ENCODE measurements around the gene TRIM29.

Gene TRIM29, protein sequence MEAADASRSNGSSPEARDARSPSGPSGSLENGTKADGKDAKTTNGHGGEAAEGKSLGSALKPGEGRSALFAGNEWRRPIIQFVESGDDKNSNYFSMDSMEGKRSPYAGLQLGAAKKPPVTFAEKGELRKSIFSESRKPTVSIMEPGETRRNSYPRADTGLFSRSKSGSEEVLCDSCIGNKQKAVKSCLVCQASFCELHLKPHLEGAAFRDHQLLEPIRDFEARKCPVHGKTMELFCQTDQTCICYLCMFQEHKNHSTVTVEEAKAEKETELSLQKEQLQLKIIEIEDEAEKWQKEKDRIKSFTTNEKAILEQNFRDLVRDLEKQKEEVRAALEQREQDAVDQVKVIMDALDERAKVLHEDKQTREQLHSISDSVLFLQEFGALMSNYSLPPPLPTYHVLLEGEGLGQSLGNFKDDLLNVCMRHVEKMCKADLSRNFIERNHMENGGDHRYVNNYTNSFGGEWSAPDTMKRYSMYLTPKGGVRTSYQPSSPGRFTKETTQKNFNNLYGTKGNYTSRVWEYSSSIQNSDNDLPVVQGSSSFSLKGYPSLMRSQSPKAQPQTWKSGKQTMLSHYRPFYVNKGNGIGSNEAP

DNA sequence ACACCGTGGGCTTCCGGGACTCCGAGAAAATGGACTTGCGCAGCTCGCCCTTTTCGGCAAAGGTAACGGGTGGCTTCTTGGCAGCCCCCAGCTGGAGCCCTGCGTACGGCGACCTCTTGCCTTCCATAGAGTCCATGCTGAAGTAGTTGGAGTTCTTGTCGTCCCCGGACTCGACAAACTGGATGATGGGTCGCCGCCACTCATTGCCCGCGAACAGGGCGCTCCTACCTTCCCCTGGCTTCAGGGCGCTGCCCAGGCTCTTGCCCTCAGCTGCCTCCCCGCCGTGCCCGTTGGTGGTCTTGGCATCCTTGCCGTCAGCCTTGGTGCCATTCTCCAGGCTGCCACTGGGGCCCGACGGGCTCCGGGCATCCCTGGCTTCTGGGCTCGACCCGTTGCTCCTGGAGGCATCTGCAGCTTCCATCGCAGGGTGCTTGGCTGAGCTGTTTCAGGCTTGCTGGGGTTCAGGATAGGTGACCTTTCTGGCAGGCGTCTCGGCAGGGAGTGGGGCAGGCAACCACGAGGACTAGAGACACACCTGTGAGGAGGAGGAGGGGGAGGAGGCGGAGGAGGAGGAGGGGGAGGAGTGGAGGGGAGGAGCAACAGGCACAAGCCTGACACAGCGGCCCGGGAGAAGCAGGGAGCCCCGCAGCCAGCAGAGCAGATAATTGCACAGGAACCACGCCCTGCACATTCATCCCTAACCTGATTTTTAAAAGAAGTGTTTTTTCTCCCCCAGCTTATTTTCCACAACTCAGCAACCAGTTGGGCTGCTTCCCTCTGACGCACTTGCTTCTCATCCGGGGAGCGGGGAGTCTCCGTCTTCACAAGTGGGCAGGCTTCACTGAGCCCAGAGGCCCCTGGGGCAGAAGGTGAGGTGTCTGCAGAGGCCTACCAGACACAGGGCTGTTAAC, at the start of gene TRIM29:
Gene TRIM29 (minus strand): TSS at position 503 of the 911 bp plus-strand sequence. CDS start 82 bp downstream, at position 421.
- Histone ChIP-seq H3K4me1 (ENCODE audit: control insufficient read depth in 5 of 5, insufficient read depth in 5 of 5, low read length in 5 of 5) (no peaks in the 10 kb centered on the region), H3K9ac (ENCODE audit: low read length in 5 of 5) (no peak within 1 kb of the TSS), H3K27me3 (ENCODE audit: control insufficient read depth in 5 of 5, insufficient read depth in 4 of 5, low read length in 5 of 5) (peaks cover 0 to 14% (median 3%) of the 10 kb centered on the region in 5 donors), H3K36me3 (ENCODE audit: control insufficient read depth in 5 of 5, insufficient read depth in 5 of 5, low read length in 5 of 5) (no peaks in the 10 kb centered on the region), H3K4me3 (ENCODE audit: low read depth in 1 of 5, low read length in 5 of 5) (no peak within 1 kb of the TSS), H3K9me3 (ENCODE audit: control insufficient read depth in 5 of 5, low read length in 5 of 5) (no peaks in the 10 kb centered on the region), H3K27ac (ENCODE audit: low read depth, low read length) (no peak within 1 kb of the TSS)

DNA sequence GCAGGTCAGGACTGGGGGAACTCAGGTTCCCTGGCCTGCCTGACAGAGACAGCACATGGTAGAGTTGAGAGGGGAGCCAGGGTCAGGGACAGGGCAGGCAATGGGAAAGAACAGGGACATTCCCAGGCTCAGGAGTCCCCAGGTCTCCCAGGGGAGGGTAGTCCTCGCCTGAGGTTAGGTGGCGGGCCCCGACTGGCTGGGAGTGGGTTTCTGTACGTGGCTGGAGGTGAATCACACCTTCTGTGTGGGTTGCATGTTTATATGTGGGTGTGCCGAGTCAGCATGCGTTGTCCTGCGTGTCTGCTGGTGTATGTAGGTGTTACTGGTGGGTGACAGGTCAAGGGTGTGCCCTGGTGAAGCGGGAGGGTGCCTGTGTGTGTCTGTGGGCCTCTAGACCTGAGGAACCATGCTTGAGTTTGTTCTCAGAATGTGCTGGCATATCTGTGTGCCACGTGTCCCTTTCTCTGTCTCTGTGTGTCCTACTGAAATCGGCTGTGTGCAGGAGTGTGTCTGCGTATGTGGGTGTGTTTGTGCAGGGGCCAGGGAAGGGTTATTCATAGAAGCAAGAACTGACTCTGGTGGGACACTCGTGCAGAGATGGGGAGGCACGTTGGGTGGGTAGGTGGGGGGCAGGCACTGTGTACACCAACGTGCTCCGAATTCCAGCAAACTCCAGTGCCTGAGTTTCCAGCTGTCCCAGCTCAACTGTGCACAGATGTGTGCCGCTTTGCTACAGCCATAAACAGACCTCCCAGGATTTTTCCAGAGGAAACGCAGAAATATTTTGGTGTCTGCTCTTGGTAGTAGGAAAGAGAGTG, 49.1 kb upstream of the TRIM29 start:
- peaks cover 8 to 53% (median 48%) of the 10 kb centered on the region in 5 donors for H3K4me1 ChIP-seq (ENCODE audit: control insufficient read depth in 5 of 5, insufficient read depth in 5 of 5, low read length in 5 of 5)
- no peak overlapping the region for H3K9ac ChIP-seq (ENCODE audit: low read length in 5 of 5)
- no peaks in the 10 kb centered on the region for H3K36me3 ChIP-seq (ENCODE audit: control insufficient read depth in 5 of 5, insufficient read depth in 5 of 5, low read length in 5 of 5)
- no peaks in the 10 kb centered on the region for H3K9me3 ChIP-seq (ENCODE audit: control insufficient read depth in 5 of 5, low read length in 5 of 5)
- peak overlapping the region; percentile 79 for H3K27ac ChIP-seq (ENCODE audit: low read depth, low read length)
- peaks cover 0 to 13% (median 0%) of the 10 kb centered on the region in 5 donors for H3K27me3 ChIP-seq (ENCODE audit: control insufficient read depth in 5 of 5, insufficient read depth in 4 of 5, low read length in 5 of 5)
- H3K4me3 ChIP-seq (ENCODE audit: low read depth in 1 of 5, low read length in 5 of 5) = peak overlapping the region in 1 of 5 donors; percentile 23

DNA sequence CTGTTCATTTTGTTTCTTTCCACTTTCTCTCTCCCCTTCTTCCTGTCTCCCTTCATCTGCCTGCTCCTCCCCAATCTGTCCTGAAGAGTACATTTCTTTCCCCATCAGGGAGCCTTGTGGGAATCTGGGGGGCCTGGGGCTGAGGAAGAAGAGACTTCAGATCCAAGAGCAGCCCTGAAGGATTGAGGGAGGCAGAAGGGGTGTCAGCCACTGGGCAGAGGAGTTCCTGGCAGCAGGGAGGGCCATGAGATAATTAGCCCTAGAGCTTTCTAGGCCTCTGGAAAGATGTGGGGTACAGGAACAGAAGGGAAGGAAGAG, 48.5 kb upstream of the TRIM29 start:
- Histone ChIP-seq H3K27ac (ENCODE audit: low read depth, low read length) (peak overlapping the region; percentile 79), H3K4me1 (ENCODE audit: control insufficient read depth in 5 of 5, insufficient read depth in 5 of 5, low read length in 5 of 5) (peaks cover 8 to 57% (median 51%) of the 10 kb centered on the region in 5 donors), H3K9me3 (ENCODE audit: control insufficient read depth in 5 of 5, low read length in 5 of 5) (no peaks in the 10 kb centered on the region), H3K9ac (ENCODE audit: low read length in 5 of 5) (peak overlapping the region in 1 of 5 donors; percentile 35), H3K27me3 (ENCODE audit: control insufficient read depth in 5 of 5, insufficient read depth in 4 of 5, low read length in 5 of 5) (peaks cover 0 to 13% (median 0%) of the 10 kb centered on the region in 5 donors), H3K36me3 (ENCODE audit: control insufficient read depth in 5 of 5, insufficient read depth in 5 of 5, low read length in 5 of 5) (no peaks in the 10 kb centered on the region), H3K4me3 (ENCODE audit: low read depth in 1 of 5, low read length in 5 of 5) (no peak overlapping the region)

DNA sequence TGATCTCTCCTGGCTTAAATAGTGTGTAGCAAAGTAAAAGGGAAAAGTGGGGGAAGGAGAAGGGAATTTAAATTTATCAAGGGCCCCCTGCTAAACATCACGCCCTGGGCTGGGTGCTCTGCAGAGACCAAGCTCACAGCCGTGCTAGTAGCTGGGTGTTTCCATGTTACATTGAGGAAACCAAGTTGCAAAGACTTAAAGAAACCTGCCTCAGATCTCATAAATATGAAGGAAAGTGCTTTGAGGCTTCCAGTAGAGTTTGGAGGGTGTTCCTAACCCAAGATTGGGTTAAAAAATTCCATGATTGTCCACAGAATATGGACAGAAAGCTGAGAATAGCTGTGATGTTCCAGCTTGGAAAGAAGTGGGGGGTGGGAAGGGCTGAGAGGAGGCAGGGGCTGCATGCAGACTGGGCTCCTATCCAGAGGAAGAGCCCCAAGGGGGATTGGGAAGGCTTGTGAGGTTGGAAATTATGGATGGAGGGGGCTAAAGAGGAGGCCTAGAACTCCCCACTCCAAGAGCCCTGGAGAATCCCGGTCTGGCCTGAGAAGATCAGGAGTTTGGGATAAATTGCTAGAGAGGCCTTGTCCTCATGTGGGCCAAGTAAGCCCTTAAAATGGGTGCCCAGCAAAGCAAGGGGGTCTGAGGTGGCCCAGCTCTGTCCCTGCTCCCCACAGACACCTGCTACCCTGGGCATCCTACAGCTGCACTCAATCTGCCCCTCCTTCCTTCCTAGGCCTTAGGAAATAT, 48.0 kb upstream of the TRIM29 start:
- H3K9me3 ChIP-seq (ENCODE audit: control insufficient read depth in 5 of 5, low read length in 5 of 5) = no peaks in the 10 kb centered on the region
- no peaks in the 10 kb centered on the region for H3K36me3 ChIP-seq (ENCODE audit: control insufficient read depth in 5 of 5, insufficient read depth in 5 of 5, low read length in 5 of 5)
- peak overlapping the region; percentile 79 for H3K27ac ChIP-seq (ENCODE audit: low read depth, low read length)
- no peak overlapping the region for H3K4me3 ChIP-seq (ENCODE audit: low read depth in 1 of 5, low read length in 5 of 5)
- peak overlapping the region in 2 of 5 donors; percentile 26 to 35 for H3K9ac ChIP-seq (ENCODE audit: low read length in 5 of 5)
- H3K27me3 ChIP-seq (ENCODE audit: control insufficient read depth in 5 of 5, insufficient read depth in 4 of 5, low read length in 5 of 5) = peaks cover 0 to 18% (median 0%) of the 10 kb centered on the region in 5 donors
- H3K4me1 ChIP-seq (ENCODE audit: control insufficient read depth in 5 of 5, insufficient read depth in 5 of 5, low read length in 5 of 5) = peaks cover 8 to 62% (median 53%) of the 10 kb centered on the region in 5 donors

DNA sequence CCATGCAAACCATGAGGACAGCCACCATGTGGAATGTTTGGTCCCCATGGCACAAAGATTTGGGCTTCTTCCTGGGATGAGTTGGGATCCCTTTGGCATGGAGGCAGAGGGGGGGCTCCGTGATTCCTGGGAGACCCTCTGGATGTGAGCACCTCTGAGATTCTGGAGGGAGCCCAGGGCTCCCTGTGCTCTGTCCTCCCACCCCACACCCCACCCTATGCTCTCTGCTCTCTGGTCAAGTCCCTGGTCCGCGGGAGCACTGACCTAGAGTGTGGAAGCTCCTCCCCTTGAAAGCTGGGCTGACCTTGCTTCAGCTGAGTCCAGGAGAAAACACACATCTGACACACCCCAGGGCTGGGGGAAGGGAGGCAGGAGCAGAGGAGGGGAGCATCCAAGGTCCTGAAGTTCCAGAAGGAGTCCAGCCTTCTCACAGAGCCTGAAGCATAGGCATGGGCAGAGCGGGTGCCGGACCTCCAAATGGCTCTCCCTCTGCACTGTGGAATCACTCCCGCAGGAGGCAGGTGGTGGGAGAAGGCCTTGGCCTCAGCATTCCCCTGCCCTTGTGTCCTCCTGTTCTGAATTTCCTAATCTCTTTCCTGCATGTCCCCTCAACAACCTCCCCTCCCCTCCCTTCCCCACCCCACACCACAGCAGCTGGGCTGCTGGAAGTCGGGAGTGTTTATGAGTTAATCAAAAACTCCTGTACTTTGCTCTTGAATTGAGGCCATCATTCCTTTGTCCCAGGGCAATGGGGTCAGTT, 47.2 kb upstream of the TRIM29 start:
- Histone ChIP-seq H3K36me3 (ENCODE audit: control insufficient read depth in 5 of 5, insufficient read depth in 5 of 5, low read length in 5 of 5) (no peaks in the 10 kb centered on the region), H3K9ac (ENCODE audit: low read length in 5 of 5) (peak overlapping the region in 1 of 5 donors; percentile 30), H3K27me3 (ENCODE audit: control insufficient read depth in 5 of 5, insufficient read depth in 4 of 5, low read length in 5 of 5) (peaks cover 0 to 22% (median 4%) of the 10 kb centered on the region in 5 donors), H3K9me3 (ENCODE audit: control insufficient read depth in 5 of 5, low read length in 5 of 5) (no peaks in the 10 kb centered on the region), H3K4me3 (ENCODE audit: low read depth in 1 of 5, low read length in 5 of 5) (peak overlapping the region in 2 of 5 donors; percentile 31 to 32), H3K4me1 (ENCODE audit: control insufficient read depth in 5 of 5, insufficient read depth in 5 of 5, low read length in 5 of 5) (peaks cover 15 to 69% (median 59%) of the 10 kb centered on the region in 5 donors), H3K27ac (ENCODE audit: low read depth, low read length) (peak overlapping the region; percentile 79)

DNA sequence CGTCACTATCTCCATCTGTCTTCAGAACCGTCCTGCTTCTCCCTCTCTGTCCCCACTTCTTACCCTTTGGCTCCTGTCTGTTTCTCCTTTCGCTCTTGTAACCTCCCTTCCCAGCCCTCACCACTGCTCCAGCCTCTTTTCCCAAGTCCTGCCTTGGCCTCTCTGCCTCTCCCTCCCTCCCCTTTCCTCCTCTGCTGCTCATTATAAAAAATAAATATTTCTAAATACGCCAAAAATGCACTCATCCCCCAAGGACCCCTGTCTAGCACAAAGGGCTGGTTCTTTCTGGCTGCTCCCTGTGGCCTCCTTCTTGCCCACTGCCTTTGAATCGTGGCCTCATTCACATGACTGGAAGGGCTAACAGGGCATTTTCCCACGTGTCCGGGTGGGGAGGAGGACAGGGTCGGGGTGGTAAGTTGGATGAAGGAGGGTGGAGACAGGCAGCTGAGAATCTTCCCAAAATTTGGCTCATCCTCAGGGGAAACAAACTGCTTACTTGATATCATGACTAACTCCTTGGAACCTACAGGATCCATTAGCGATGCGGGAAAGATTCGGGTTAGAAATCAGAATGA, 46.5 kb upstream of the TRIM29 start:
- H3K9me3 ChIP-seq (ENCODE audit: control insufficient read depth in 5 of 5, low read length in 5 of 5) = no peaks in the 10 kb centered on the region
- H3K27ac ChIP-seq (ENCODE audit: low read depth, low read length) = peak overlapping the region; percentile 79

DNA sequence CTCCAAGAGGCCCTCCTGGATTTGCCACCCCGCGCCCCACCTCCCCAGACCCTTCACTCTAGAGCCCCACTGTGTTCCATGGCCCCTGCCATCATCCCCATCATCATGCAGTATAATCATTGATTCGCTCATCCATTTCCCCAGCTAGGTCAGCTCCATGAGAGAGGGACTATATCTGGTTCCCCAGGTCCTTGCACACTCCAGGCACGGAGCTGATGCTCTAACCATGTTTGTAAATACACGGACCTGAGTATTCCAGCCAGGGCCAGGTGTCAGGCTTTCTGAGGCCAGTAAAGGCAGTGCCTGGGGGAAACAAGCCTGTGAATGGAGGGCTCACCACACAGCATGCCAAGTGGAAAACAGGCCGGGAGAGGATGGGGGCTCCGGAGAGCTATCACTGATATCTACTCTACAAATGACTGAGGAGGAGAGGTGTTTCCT, 45.8 kb upstream of the TRIM29 start:
- peaks cover 0 to 26% (median 3%) of the 10 kb centered on the region in 5 donors for H3K27me3 ChIP-seq (ENCODE audit: control insufficient read depth in 5 of 5, insufficient read depth in 4 of 5, low read length in 5 of 5)
- no peak overlapping the region for H3K9ac ChIP-seq (ENCODE audit: low read length in 5 of 5)
- H3K4me3 ChIP-seq (ENCODE audit: low read depth in 1 of 5, low read length in 5 of 5) = peak overlapping the region in 1 of 5 donors; percentile 7
- H3K4me1 ChIP-seq (ENCODE audit: control insufficient read depth in 5 of 5, insufficient read depth in 5 of 5, low read length in 5 of 5) = peaks cover 18 to 75% (median 64%) of the 10 kb centered on the region in 5 donors
- H3K27ac ChIP-seq (ENCODE audit: low read depth, low read length) = peak overlapping the region; percentile 79
- H3K36me3 ChIP-seq (ENCODE audit: control insufficient read depth in 5 of 5, insufficient read depth in 5 of 5, low read length in 5 of 5) = no peaks in the 10 kb centered on the region
- H3K9me3 ChIP-seq (ENCODE audit: control insufficient read depth in 5 of 5, low read length in 5 of 5) = no peaks in the 10 kb centered on the region

More for the DNA sequence above, 46.5 kb upstream of the TRIM29 start:
- H3K4me1 ChIP-seq (ENCODE audit: control insufficient read depth in 5 of 5, insufficient read depth in 5 of 5, low read length in 5 of 5) = peaks cover 18 to 73% (median 59%) of the 10 kb centered on the region in 5 donors
- peak overlapping the region in 1 of 5 donors; percentile 32 for H3K4me3 ChIP-seq (ENCODE audit: low read depth in 1 of 5, low read length in 5 of 5)
- H3K36me3 ChIP-seq (ENCODE audit: control insufficient read depth in 5 of 5, insufficient read depth in 5 of 5, low read length in 5 of 5) = no peaks in the 10 kb centered on the region
- H3K9ac ChIP-seq (ENCODE audit: low read length in 5 of 5) = peak overlapping the region in 1 of 5 donors; percentile 30
- peaks cover 0 to 25% (median 5%) of the 10 kb centered on the region in 5 donors for H3K27me3 ChIP-seq (ENCODE audit: control insufficient read depth in 5 of 5, insufficient read depth in 4 of 5, low read length in 5 of 5)

DNA sequence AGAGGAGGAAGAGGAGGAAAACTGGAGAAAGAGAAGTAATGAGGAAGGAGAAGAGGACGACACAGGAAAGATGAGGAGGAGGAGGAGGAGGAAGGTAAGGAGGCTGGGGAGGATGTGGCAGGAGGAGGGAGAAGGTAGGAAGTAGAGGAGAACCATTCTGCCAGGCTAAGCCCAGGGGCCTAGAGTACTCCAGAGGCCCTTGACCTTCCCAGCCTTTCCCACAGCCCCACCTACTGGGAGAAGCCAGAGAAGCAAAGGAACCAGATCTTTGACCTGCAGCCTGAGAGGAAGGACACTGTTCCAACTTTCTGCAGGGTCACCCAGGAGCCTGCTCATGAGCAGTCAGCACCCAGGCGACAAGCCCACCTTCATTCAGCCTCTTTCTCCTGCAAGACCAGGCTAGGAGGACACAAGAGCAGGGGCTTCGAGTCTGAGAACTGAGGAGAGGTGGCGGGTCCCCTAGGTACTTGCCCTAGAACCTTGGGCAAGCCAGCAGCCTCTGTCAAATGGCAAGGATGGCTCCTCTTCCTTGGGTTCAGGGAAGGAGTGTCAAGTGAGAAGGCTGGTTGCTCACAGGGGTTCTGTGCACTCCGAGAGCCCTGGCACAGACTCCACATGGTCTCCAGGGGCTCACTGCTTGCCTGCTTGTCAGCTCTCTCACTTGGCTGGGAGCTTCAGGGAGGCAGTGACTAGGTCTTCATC, 45.0 kb upstream of the TRIM29 start:
- H3K4me1 ChIP-seq (ENCODE audit: control insufficient read depth in 5 of 5, insufficient read depth in 5 of 5, low read length in 5 of 5) = peaks cover 21 to 68% (median 66%) of the 10 kb centered on the region in 5 donors
- no peaks in the 10 kb centered on the region for H3K9me3 ChIP-seq (ENCODE audit: control insufficient read depth in 5 of 5, low read length in 5 of 5)
- H3K4me3 ChIP-seq (ENCODE audit: low read depth in 1 of 5, low read length in 5 of 5) = no peak overlapping the region
- H3K36me3 ChIP-seq (ENCODE audit: control insufficient read depth in 5 of 5, insufficient read depth in 5 of 5, low read length in 5 of 5) = no peaks in the 10 kb centered on the region
- H3K9ac ChIP-seq (ENCODE audit: low read length in 5 of 5) = no peak overlapping the region
- peaks cover 0 to 23% (median 3%) of the 10 kb centered on the region in 5 donors for H3K27me3 ChIP-seq (ENCODE audit: control insufficient read depth in 5 of 5, insufficient read depth in 4 of 5, low read length in 5 of 5)
- H3K27ac ChIP-seq (ENCODE audit: low read depth, low read length) = peak overlapping the region; percentile 11

Measured in subcutaneous abdominal adipose tissue (tissue), 5 donors.